Measurements from ENCODE around the gene TPM3. TPM values are rescaled to one million over a fixed set of nuclear protein-coding genes. Genes with fewer than 3 reads are reported as not detected.

The TPM3 gene
- total RNA-seq, 1 donor from 2014 or later: 364 TPM

DNA sequence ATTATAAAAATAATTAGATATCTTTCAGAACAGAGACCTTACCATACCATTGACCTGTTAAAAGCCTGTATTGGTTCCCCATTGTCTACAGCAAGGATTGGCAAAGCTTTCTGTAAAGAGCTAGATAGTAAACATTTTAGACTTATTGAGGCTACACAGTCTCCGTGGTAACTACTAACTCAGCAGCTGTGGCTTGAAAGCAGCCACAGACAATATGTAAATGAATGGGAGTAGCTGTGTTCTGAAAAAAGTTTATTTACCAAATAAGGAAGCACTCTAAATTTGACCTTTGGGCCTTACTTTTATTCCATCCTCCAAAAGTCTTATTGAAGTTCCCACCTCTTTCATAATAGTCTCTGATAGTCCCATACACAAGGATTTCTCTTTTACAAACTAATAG is 76.7 kb downstream of the TPM3 start:
- Mint-ChIP-seq H3K4me3 (no peak overlapping the region), H3K27ac (ENCODE audit: unreplicated experiment) (no peak overlapping the region), H3K27me3 (ENCODE audit: low read depth) (peaks cover 10% of the 10 kb centered on the region), H3K36me3 (ENCODE audit: low read depth) (no peaks in the 10 kb centered on the region), H3K4me1 (peaks cover 9% of the 10 kb centered on the region), H3K9me3 (no peaks in the 10 kb centered on the region)
- DNase-seq (ENCODE audit: low read depth, low spot score): no peak
- TF ChIP-seq, protein P1, sequence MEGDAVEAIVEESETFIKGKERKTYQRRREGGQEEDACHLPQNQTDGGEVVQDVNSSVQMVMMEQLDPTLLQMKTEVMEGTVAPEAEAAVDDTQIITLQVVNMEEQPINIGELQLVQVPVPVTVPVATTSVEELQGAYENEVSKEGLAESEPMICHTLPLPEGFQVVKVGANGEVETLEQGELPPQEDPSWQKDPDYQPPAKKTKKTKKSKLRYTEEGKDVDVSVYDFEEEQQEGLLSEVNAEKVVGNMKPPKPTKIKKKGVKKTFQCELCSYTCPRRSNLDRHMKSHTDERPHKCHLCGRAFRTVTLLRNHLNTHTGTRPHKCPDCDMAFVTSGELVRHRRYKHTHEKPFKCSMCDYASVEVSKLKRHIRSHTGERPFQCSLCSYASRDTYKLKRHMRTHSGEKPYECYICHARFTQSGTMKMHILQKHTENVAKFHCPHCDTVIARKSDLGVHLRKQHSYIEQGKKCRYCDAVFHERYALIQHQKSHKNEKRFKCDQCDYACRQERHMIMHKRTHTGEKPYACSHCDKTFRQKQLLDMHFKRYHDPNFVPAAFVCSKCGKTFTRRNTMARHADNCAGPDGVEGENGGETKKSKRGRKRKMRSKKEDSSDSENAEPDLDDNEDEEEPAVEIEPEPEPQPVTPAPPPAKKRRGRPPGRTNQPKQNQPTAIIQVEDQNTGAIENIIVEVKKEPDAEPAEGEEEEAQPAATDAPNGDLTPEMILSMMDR (conservative IDR thresholded peaks at IDR 0.05): no peak

Small RNA genes lying within 50 kb of the gene (microRNA-seq; reads per million reads assigned to microRNA genes)
- 45.0 reads per million, percentile 49 among the genes with 10 or more reads in this experiment for gene MIR190B

Other genes with a start within 250 kb of the TPM3 start
- gene DENND4B, start 245.4 kb downstream of the TPM3 start, total RNA-seq: 71.6 and 75.2 TPM in 2 replicates
- 34.1 and 34.7 TPM in 2 replicates for gene CRTC2, start 233.5 kb downstream of the TPM3 start, total RNA-seq
- 107 and 113 TPM in 2 replicates for gene SLC39A1, start 228.6 kb downstream of the TPM3 start, total RNA-seq
- 18.2 and 20.0 TPM in 2 replicates for gene CREB3L4, start 224.2 kb downstream of the TPM3 start, total RNA-seq
- gene JTB, start 214.4 kb downstream of the TPM3 start, total RNA-seq: 72.9 and 74.2 TPM in 2 replicates
- gene RAB13, start 205.8 kb downstream of the TPM3 start, total RNA-seq: 90.9 and 91.5 TPM in 2 replicates
- gene RPS27, start 201.3 kb downstream of the TPM3 start, total RNA-seq: 1,806 and 2,076 TPM in 2 replicates
- gene NUP210L, start 37.0 kb downstream of the TPM3 start, total RNA-seq: 0.05 TPM in 1 of 2 replicates, not detected in the other
- gene CFAP141, start 14.2 kb upstream of the TPM3 start, total RNA-seq: not detected in 2 replicates
- gene UBAP2L, start 28.9 kb upstream of the TPM3 start, total RNA-seq: 256 and 258 TPM in 2 replicates
- gene HAX1, start 80.5 kb upstream of the TPM3 start, total RNA-seq: 63.4 and 63.7 TPM in 2 replicates
- not detected in 2 replicates for gene AQP10, start 129.0 kb upstream of the TPM3 start, total RNA-seq
- gene ATP8B2, start 133.4 kb upstream of the TPM3 start, total RNA-seq: 44.2 and 48.0 TPM in 2 replicates
- gene IL6R, start 213.2 kb upstream of the TPM3 start, total RNA-seq: 0.07 and 0.09 TPM in 2 replicates

All from neural crest cell (in vitro differentiated cells).